Activated naive CD4-positive, alpha-beta T cell treated with Interleukin-2 at 50 U/mL for 16 hours (primary cell): ENCODE results near the gene BPIFB6.
"Not testable (repeated sequence)": the region's sequence is repeated elsewhere in the genome, so short reads cannot be mapped to it uniquely, and the experiment has no call there.

ENCODE experiments used
- DNase-seq: peaks from one replicate; pipeline ENCODE4 v3.0.0-alpha.2; 2020

BPIFB6 gene

GRCh38 chr20:33030569-33030968 is 879 bp upstream of the BPIFB6 start:
- DNase-seq: no peak

GRCh38 chr20:33032555-33032954 is 1.1 kb downstream of the BPIFB6 start:
- DNase-seq: no peak

DNA sequence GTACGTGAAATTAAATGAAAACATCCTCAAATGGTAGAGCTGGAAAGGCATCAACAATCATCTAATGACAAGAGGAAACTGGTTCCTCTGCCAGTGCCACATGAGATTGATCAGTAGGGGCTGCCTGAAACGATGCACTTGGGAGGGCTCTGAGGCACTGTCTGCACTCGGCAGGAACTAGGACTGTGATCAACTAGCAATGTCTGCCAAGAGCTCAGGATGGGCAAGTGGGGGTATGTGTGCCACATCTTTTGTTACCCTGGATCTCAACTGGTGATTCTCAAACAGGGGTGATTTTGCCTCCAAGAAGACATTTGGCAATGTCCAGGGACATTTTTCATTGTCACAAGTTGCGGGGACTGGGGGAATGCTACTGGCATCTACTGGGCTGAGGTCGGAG is 1.9 kb downstream of the BPIFB6 start:
- no peak for DNase-seq

GRCh38 chr20:33034115-33034514 is 2.7 kb downstream of the BPIFB6 start:
- DNase-seq: no peak

GRCh38 chr20:33034901-33035492 is 3.5 kb downstream of the BPIFB6 start:
- no peak for DNase-seq

DNA sequence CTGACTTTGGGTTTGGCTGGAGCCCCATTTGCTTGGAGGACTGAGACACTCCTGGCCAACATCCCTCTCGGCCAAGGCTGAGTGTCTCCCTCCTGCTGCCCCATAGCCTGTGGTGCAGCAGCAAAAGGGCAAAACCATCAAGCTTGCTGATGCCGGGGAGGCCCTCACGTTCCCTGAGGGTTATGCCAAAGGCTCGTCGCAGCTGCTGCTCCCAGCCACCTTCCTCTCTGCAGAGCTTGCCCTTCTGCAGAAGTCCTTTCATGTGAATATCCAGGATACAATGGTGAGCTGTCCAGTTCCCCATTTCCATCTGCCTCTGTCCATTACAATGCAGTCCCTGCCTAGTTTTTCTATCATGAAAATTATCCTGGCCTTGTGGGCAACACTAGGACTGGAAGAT is 6.0 kb downstream of the BPIFB6 start:
- DNase-seq: no peak

GRCh38 chr20:33038243-33038642 is 6.8 kb downstream of the BPIFB6 start:
- DNase-seq: no peak

GRCh38 chr20:33042430-33042829 is 11.0 kb downstream of the BPIFB6 start:
- no peak for DNase-seq

- no peak for DNase-seq
These were observed 11.7 kb downstream of the BPIFB6 start for GRCh38 chr20:33042983-33043730.

- no peak for DNase-seq
These were observed 12.3 kb downstream of the BPIFB6 start for GRCh38 chr20:33043731-33044181.

- not testable (repeated sequence) for DNase-seq
These were observed 13.8 kb downstream of the BPIFB6 start for GRCh38 chr20:33045129-33045721.

GRCh38 chr20:33046412-33046811 is 15.0 kb downstream of the BPIFB6 start:
- DNase-seq: no peak

GRCh38 chr20:33051333-33051732 is 19.9 kb downstream of the BPIFB6 start:
- no peak for DNase-seq

- no peak for DNase-seq
These were observed 22.1 kb downstream of the BPIFB6 start, which contains the start of gene BPIFB3 for GRCh38 chr20:33053291-33054106. TSS of gene BPIFB3 (plus strand) at chr20:33053903. CDS start at chr20:33055436, 1,533 bp downstream.

DNA sequence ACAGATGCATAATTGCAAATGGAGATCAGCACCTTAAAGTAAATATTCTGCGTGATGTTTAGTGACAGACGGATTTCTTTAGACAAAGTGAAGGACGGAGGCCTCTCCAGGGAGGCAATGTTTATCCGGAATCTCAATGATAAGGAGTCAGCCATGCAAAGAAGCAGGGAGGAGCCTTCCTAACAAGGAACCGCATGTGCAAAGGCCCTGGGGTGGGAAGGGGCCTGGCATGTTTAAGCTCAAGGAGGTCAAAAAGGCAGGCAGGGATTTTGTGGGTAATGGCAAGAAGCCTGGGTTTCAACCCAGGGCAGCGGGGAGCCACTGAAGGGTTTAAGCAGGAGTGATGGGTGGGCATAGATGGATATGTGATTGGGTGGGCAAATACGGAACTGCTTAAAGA is 22.9 kb downstream of the BPIFB6 start:
- DNase-seq: no peak

- DNase-seq: no peak
These were observed 23.3 kb downstream of the BPIFB6 start for GRCh38 chr20:33054791-33055190.

DNA sequence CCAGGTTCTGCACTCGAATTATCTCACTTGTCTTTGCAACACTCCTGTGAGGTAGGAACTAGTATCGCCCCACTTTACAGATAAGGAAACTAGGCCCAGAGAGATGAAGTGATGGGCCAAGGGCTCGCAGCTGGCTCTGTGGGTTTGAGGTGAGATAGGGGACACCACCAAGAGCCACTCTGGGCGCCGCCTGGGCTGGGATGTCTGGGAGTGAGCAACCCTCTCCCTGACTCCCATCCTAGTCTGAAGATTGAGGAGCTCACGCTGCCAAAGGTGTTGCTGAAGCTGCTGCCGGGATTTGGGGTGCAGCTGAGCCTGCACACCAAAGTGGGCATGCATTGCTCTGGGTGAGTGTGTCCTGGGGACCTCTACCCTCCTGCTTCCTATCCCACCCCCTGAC is 27.7 kb downstream of the BPIFB6 start:
- no peak for DNase-seq

DNA sequence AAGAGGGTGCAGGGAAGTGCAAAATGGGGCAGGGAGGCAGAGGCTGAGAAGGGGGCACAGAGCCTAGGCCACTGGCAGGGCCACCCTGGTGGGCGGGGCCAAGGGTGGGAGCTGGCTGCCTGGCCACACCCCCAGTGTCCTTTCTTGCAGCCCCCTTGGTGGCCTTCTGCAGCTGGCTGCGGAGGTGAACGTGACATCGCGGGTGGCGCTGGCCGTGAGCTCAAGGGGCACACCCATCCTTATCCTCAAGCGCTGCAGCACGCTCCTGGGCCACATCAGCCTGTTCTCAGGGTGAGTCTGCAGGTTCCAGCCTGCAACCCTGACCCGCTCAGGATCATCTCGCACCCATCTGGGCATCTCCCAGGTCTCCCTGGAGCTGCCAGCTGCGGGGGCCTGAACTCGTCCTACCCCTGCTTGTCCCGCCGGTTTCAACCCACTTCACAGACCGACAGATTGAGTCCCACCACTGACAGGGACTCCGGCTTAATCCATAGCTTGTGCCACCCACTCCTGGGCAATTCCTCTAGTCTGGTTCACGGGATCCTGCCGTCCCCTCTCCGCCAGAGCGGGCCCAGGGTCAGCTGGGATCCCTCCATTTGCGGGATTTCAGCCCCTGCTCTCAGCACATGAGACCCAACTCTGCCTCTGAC is 28.4 kb downstream of the BPIFB6 start:
- no peak for DNase-seq

DNA sequence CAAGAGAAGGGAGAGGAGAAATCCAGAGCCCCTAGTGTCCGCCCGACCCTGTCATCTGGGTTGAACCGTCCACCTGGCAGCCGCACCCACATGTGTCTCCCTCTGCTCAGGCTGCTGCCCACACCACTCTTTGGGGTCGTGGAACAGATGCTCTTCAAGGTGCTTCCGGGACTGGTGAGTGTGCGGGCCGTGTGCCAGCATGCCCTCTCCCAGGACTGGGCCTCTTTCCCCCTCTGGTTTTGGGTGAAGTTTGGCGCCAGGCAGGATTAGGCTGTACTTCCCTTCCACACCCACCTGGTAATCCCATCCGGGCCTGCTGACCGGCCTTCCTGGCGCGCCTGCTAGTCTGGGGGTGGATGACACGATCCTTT is 30.2 kb downstream of the BPIFB6 start:
- no peak for DNase-seq

DNA sequence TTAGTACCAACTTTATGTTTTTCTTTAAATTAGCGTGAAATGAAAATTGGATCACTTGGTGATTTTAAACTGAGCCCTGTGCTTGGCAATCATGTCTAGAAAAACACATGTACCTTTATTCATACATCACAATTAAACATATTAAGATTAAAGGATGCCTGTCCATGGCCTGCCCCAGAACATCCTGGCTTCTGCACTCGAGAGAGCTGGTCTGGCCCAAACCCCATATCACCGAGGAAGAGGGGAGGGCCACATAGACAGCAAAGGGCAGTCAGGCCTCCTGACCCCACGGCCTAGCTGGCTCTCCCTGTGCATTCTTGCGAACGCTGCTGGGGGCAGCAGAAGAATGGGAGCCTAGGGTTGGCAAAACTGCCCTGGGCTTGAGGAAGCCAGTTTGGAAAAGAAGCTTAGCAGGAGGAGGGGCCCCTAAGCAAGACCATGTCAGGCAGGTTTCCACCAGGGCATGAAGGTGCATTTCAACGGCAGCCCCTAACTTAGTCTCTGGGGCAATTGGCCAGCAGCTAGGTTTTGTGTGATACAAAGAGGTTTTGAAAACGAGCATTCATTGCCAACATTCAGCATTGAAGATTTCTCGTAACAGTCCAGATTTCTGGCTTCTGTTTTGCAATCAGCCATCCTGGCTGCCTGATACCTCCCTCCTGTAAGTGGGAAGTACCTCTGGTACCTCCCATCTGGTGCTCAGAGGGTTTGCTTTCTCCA is 30.8 kb downstream of the BPIFB6 start:
- DNase-seq: no peak

DNA sequence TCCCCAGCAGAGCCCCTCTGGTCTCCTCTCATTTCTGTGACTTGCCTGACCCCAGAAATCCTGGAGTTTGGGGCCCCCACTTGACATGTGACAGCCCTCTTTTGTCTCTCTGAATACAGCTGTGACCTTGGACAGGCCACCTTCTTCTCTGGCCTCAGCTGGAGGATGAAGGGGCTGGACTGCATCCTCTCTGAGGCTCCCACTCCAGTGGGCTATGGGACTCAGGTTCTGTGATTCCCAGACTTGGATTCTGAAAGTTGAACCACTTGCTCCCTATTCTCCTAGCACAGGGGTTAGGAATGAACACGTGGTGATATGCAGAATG is 31.3 kb downstream of the BPIFB6 start:
- DNase-seq: no peak

- no peak for DNase-seq
These were observed 31.8 kb downstream of the BPIFB6 start for GRCh38 chr20:33063271-33063670.
